ENCODE data around the gene MITF. TPM values are rescaled to one million over a fixed set of nuclear protein-coding genes. Genes with fewer than 3 reads are reported as not detected.

MITF gene
- total RNA-seq, 1 donor from 2014 or later, result 6.0 TPM

GRCh38 chr3:69807674-69808073 is 68.4 kb downstream of the MITF start:
- Histone ChIP-seq H3K9me3 (ENCODE audit: insufficient read depth, low read depth, low read length) (no peaks in the 10 kb centered on the region), H3K9ac (ENCODE audit: low read length) (no peak overlapping the region), H3K27me3 (ENCODE audit: insufficient read depth, low read length) (peaks cover 4% of the 10 kb centered on the region), H3K36me3 (ENCODE audit: insufficient read depth, low read length) (no peaks in the 10 kb centered on the region), H3K4me2 (ENCODE audit: low read length) (no peak overlapping the region), H2AFZ (ENCODE audit: low read depth, low read length) (no peak overlapping the region), H3K4me1 (ENCODE audit: insufficient read depth, low read length) (peaks cover 4% of the 10 kb centered on the region), H3K79me2 (ENCODE audit: insufficient read depth, low read length) (no peaks in the 10 kb centered on the region), H4K20me1 (ENCODE audit: insufficient read depth, low read length) (no peaks in the 10 kb centered on the region), H3K27ac (ENCODE audit: low read depth, low read length) (no peak overlapping the region), H3K4me3 (ENCODE audit: insufficient read depth, low read depth, low read length) (no peak overlapping the region)
- H3K36me3 Mint-ChIP-seq (ENCODE audit: low read depth, unreplicated experiment), result peaks cover 2% of the 10 kb centered on the region
- no peak overlapping the region for H3K27ac Mint-ChIP-seq (ENCODE audit: unreplicated experiment)
- H3K4me1 Mint-ChIP-seq (ENCODE audit: low read depth, unreplicated experiment), result peaks cover 20% of the 10 kb centered on the region
- H3K27me3 Mint-ChIP-seq (ENCODE audit: low read depth, unreplicated experiment), result no peaks in the 10 kb centered on the region
- H3K9me3 Mint-ChIP-seq (ENCODE audit: unreplicated experiment), result no peaks in the 10 kb centered on the region
- DNase-seq (ENCODE audit: low read depth), result no peak
- FAIRE-seq, result no peak
- H3K4me3 Mint-ChIP-seq (ENCODE audit: unreplicated experiment), result no peak overlapping the region
- no peak for TF ChIP-seq CTCF (IDR thresholded peaks at IDR 0.05; ENCODE audit: insufficient read depth, low read depth, low read length)
- no peak for TF ChIP-seq EZH2 (IDR thresholded peaks at IDR 0.05; ENCODE audit: insufficient read depth, low read length)

- TF ChIP-seq CTCF (IDR thresholded peaks at IDR 0.05; ENCODE audit: insufficient read depth, low read depth, low read length) (no peak), EZH2 (IDR thresholded peaks at IDR 0.05; ENCODE audit: insufficient read depth, low read length) (no peak)
- H3K9me3 ChIP-seq (ENCODE audit: insufficient read depth, low read depth, low read length), result no peaks in the 10 kb centered on the region
- H3K27ac ChIP-seq (ENCODE audit: low read depth, low read length), result no peak overlapping the region
- H3K4me3 ChIP-seq (ENCODE audit: insufficient read depth, low read depth, low read length), result no peak overlapping the region
- no peak overlapping the region for H2AFZ ChIP-seq (ENCODE audit: low read depth, low read length)
- H3K36me3 ChIP-seq (ENCODE audit: insufficient read depth, low read length), result no peaks in the 10 kb centered on the region
- DNase-seq (ENCODE audit: low read depth), result no peak
- peaks cover 4% of the 10 kb centered on the region for H3K27me3 ChIP-seq (ENCODE audit: insufficient read depth, low read length)
- H3K27ac Mint-ChIP-seq (ENCODE audit: unreplicated experiment), result no peak overlapping the region
- H4K20me1 ChIP-seq (ENCODE audit: insufficient read depth, low read length), result no peaks in the 10 kb centered on the region
- no peaks in the 10 kb centered on the region for H3K9me3 Mint-ChIP-seq (ENCODE audit: unreplicated experiment)
- H3K9ac ChIP-seq (ENCODE audit: low read length), result no peak overlapping the region
- FAIRE-seq, result no peak
- H3K4me3 Mint-ChIP-seq (ENCODE audit: unreplicated experiment), result no peak overlapping the region
- peaks cover 4% of the 10 kb centered on the region for H3K4me1 ChIP-seq (ENCODE audit: insufficient read depth, low read length)
- no peak overlapping the region for H3K4me2 ChIP-seq (ENCODE audit: low read length)
- no peaks in the 10 kb centered on the region for H3K27me3 Mint-ChIP-seq (ENCODE audit: low read depth, unreplicated experiment)
- peaks cover 14% of the 10 kb centered on the region for H3K4me1 Mint-ChIP-seq (ENCODE audit: low read depth, unreplicated experiment)
- no peaks in the 10 kb centered on the region for H3K79me2 ChIP-seq (ENCODE audit: insufficient read depth, low read length)
- peaks cover 2% of the 10 kb centered on the region for H3K36me3 Mint-ChIP-seq (ENCODE audit: low read depth, unreplicated experiment)
Observed at GRCh38 chr3:69809076-69809835, 70.0 kb downstream of the MITF start.
